CD8-positive, alpha-beta memory T cell (primary cell): ENCODE measurements around the gene HAL. TPM values are rescaled to one million over a fixed set of nuclear protein-coding genes. Genes with fewer than 3 reads are reported as not detected.
"Not testable (repeated sequence)": the region's sequence is repeated elsewhere in the genome, so short reads cannot be mapped to it uniquely, and the experiment has no call there.

Source experiments
- CTCF ChIA-PET: fragments of 350-600 bp; sonication (Branson Sonifier 250); formaldehyde crosslinking; loops from one replicate; lab custom pipeline; 2021; ENCODE audit warnings: antibody characterized with exemption; lab: Charles Lee
- POLR2A ChIA-PET: fragments of 350-600 bp; sonication (Branson Sonifier 250); formaldehyde crosslinking; loops from one replicate; lab custom pipeline; 2021; ENCODE audit warnings: antibody characterized with exemption; lab: Charles Lee
- DNase-seq, 5 donors: peaks; one replicate each; pipeline versions ENCODE4 v3.0.0 to v3.0.0-alpha.2; 2020 to 2022; ENCODE audit warnings: mixed read lengths in 1 of 5
- H3K27ac ChIP-seq: one replicate; pipeline ENCODE4 v1.7.0; 2013; ENCODE audit warnings: low read depth, mild to moderate bottlenecking, low read length, moderate library complexity
- H3K27me3 ChIP-seq: 2 replicates; pipeline ENCODE4 v1.7.0; 2013; ENCODE audit warnings: low read length, mild to moderate bottlenecking; ENCODE audit not compliant: insufficient read depth, poor library complexity, severe bottlenecking
- H3K36me3 ChIP-seq: 2 replicates; pipeline ENCODE4 v1.7.0; 2013; ENCODE audit warnings: mild to moderate bottlenecking, low read length, moderate library complexity; ENCODE audit not compliant: insufficient read depth
- H3K4me1 ChIP-seq: 2 replicates; pipeline ENCODE4 v1.7.0; 2013; ENCODE audit warnings: mild to moderate bottlenecking, low read length, moderate library complexity; ENCODE audit not compliant: insufficient read depth
- H3K4me3 ChIP-seq: 2 replicates; pipeline ENCODE4 v1.7.0; 2013; ENCODE audit warnings: mild to moderate bottlenecking, low read length
- H3K9me3 ChIP-seq: 2 replicates; pipeline ENCODE4 v1.7.0; 2013; ENCODE audit warnings: mild to moderate bottlenecking, low read length
- H3K27ac Mint-ChIP-seq, 8 donors: one replicate each; pipeline ENCODE4 v1.8.0; 2020 to 2021; ENCODE audit warnings: mixed read lengths in 8 of 8, mild to moderate bottlenecking in 6 of 8, inconsistent platforms in 3 of 8, moderate library complexity in 3 of 8
- H3K27me3 Mint-ChIP-seq, 2 donors: one replicate each; pipeline ENCODE4 v1.8.0; 2020 to 2021; ENCODE audit warnings: mixed read lengths in 2 of 2, mild to moderate bottlenecking in 1 of 2, moderate library complexity in 1 of 2
- H3K36me3 Mint-ChIP-seq, 3 donors: one replicate each; pipeline ENCODE4 v1.8.0; 2020 to 2021; ENCODE audit warnings: mixed read lengths in 3 of 3, inconsistent platforms in 1 of 3, mild to moderate bottlenecking in 1 of 3
- H3K4me1 Mint-ChIP-seq, 3 donors: one replicate each; pipeline ENCODE4 v1.8.0; 2020 to 2021; ENCODE audit warnings: mixed read lengths in 3 of 3, inconsistent platforms in 1 of 3, mild to moderate bottlenecking in 1 of 3
- H3K4me3 Mint-ChIP-seq, 7 donors: one replicate each; pipeline ENCODE4 v1.8.0; 2020 to 2021; ENCODE audit warnings: mixed read lengths in 7 of 7, mild to moderate bottlenecking in 6 of 7, moderate library complexity in 4 of 7, inconsistent platforms in 2 of 7
- H3K9me3 Mint-ChIP-seq, 5 donors: one replicate each; pipeline ENCODE4 v1.8.0; 2020 to 2022; ENCODE audit warnings: mixed read lengths in 5 of 5, mild to moderate bottlenecking in 3 of 5, moderate library complexity in 2 of 5, inconsistent platforms in 1 of 5
- polyA plus RNA-seq: library from polyadenylated mRNA; unstranded; fragments of 300-500 nt; fragmentation: Illumina TruSeq; gene quantifications from one replicate; pipeline ENCODE4 v1.2.3, GENCODE V29; 2021
- total RNA-seq, 2 experiments: library from RNA; stranded (reverse); gene quantifications; one replicate each; pipeline ENCODE4 v1.2.3, GENCODE V29; 2021

HAL gene
- total and polyA plus RNA-seq, 3 experiments from 2014 or later, result 0.09 to 0.40 TPM; not detected in 1

DNA sequence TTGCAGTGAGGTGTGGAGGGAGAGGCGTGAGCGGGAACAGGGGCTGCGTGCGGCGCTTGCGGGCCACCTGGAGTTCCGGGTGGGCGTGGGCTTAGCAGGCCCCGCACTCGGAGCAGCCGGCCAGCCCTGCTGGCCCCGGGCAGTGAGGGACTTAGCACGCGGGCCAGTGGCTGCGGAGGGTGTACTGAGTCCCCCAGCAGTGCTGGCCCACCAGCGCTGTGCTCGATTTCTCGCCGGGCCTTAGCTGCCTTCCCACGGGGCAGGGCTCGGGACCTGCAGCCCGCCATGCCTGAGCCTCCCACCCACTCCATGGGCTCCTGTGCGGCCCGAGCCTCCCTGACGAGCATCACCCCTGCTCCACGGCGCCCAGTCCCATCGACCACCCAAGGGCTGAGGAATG is 27.0 kb downstream of the HAL start:
- H3K27ac ChIP-seq, H3K27ac Mint-ChIP-seq, POLR2A ChIA-PET, DNase-seq, H3K4me1 ChIP-seq, H3K27me3 Mint-ChIP-seq, H3K4me3 ChIP-seq, CTCF ChIA-PET, H3K27me3 ChIP-seq, H3K9me3 ChIP-seq, H3K4me3 Mint-ChIP-seq, H3K9me3 Mint-ChIP-seq, H3K36me3 ChIP-seq, H3K4me1 Mint-ChIP-seq: not testable (repeated sequence)
- H3K36me3 Mint-ChIP-seq, result peaks cover 5 to 16% (median 9%) of the 10 kb centered on the region in 3 donors

GRCh38 chr12:95967301-95967700 is 28.8 kb downstream of the HAL start:
- H3K27me3 Mint-ChIP-seq, result no peaks in the 10 kb centered on the region
- ChIA-PET POLR2A (no interaction called here), CTCF (no interaction called here)
- H3K9me3 Mint-ChIP-seq, result no peaks in the 10 kb centered on the region
- Histone ChIP-seq H3K27me3 (no peaks in the 10 kb centered on the region), H3K4me3 (no peak overlapping the region), H3K4me1 (no peaks in the 10 kb centered on the region), H3K9me3 (no peaks in the 10 kb centered on the region), H3K36me3 (no peaks in the 10 kb centered on the region), H3K27ac (no peak overlapping the region)
- H3K4me1 Mint-ChIP-seq, result no peaks in the 10 kb centered on the region
- H3K27ac Mint-ChIP-seq, result no peak overlapping the region
- no peak for DNase-seq
- H3K36me3 Mint-ChIP-seq, result peaks cover 3 to 15% (median 3%) of the 10 kb centered on the region in 3 donors
- no peak overlapping the region for H3K4me3 Mint-ChIP-seq

- Histone ChIP-seq H3K4me3 (no peak overlapping the region), H3K36me3 (no peaks in the 10 kb centered on the region), H3K27ac (no peak overlapping the region), H3K4me1 (no peaks in the 10 kb centered on the region), H3K27me3 (no peaks in the 10 kb centered on the region), H3K9me3 (no peaks in the 10 kb centered on the region)
- ChIA-PET CTCF (interaction anchor here (1.3 kb wide), 1 partner anchor 10 kb away, joined by 3 read pairs; no protein-coding TSS in a partner anchor), POLR2A (no interaction called here)
- Mint-ChIP-seq H3K9me3 (no peaks in the 10 kb centered on the region), H3K4me1 (no peaks in the 10 kb centered on the region), H3K27me3 (no peaks in the 10 kb centered on the region), H3K36me3 (peaks cover 3 to 15% (median 3%) of the 10 kb centered on the region in 3 donors), H3K4me3 (peak overlapping the region in 1 of 7 donors; percentile 3), H3K27ac (peak overlapping the region in 1 of 8 donors; percentile 14)
- DNase-seq, result no peak
These were observed 29.8 kb downstream of the HAL start for GRCh38 chr12:95966287-95966870.

DNA sequence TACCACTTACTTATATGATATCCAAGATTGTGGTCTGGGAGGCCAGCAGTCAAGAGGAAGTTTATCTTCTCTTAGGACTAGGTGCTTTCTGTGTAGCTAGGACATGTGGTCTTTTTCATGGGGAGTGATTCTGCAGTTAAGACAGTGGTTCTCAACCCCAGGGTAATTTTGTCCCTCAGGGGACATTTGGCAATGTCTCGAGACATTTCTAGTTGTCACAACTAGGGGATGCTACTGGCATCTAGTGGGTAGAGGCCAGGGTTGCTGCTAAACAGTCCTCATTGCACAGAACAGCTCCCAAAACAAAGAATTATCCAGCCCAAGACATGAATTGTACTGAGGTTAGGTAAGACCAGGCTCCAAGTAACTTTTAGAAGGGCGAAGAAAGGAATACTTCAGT is 33.0 kb downstream of the HAL start:
- peak overlapping the region in 1 of 8 donors; percentile 27 for H3K27ac Mint-ChIP-seq
- no peak overlapping the region for H3K4me3 ChIP-seq
- H3K27me3 ChIP-seq, result no peaks in the 10 kb centered on the region
- H3K4me1 Mint-ChIP-seq, result no peaks in the 10 kb centered on the region
- H3K36me3 Mint-ChIP-seq, result peaks cover 3 to 12% (median 3%) of the 10 kb centered on the region in 3 donors
- no peaks in the 10 kb centered on the region for H3K4me1 ChIP-seq
- no peaks in the 10 kb centered on the region for H3K9me3 ChIP-seq
- no peak overlapping the region for H3K27ac ChIP-seq
- ChIA-PET CTCF (interaction anchor here (1.8 kb wide), 1 partner anchor 45 kb away, joined by 12 read pairs; no protein-coding TSS in a partner anchor), POLR2A (no interaction called here)
- H3K4me3 Mint-ChIP-seq, result no peak overlapping the region
- no peak for DNase-seq
- H3K27me3 Mint-ChIP-seq, result no peaks in the 10 kb centered on the region
- no peaks in the 10 kb centered on the region for H3K9me3 Mint-ChIP-seq
- no peaks in the 10 kb centered on the region for H3K36me3 ChIP-seq

DNA sequence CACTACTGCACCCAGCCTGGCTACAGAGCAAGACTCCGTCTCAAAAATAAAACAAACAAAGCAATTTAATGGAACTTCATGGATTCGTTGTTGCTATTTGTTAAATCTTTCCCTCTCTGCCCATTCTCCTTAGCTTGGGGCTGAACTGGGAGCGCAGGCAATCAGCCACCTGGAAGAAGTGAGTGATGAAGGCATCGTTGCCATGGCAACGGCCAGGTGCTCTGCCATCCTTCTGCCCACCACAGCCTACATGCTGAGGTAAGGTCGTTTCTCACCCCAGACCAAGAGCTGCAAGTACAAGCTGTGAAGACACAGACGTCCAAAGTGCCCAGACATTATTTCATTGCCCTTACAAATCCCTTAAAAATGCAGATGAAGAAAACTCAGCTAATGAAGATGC is 33.9 kb downstream of the HAL start:
- POLR2A ChIA-PET, result no interaction called here
- no peaks in the 10 kb centered on the region for H3K27me3 Mint-ChIP-seq
- no peaks in the 10 kb centered on the region for H3K4me1 ChIP-seq
- no peak overlapping the region for H3K27ac Mint-ChIP-seq
- CTCF ChIA-PET, result interaction anchor here (1.8 kb wide), 1 partner anchor 44 kb away, joined by 12 read pairs; no protein-coding TSS in a partner anchor
- H3K27ac ChIP-seq, result no peak overlapping the region
- no peaks in the 10 kb centered on the region for H3K4me1 Mint-ChIP-seq
- no peaks in the 10 kb centered on the region for H3K27me3 ChIP-seq
- H3K4me3 Mint-ChIP-seq, result no peak overlapping the region
- H3K36me3 Mint-ChIP-seq, result peaks cover 3 to 11% (median 3%) of the 10 kb centered on the region in 3 donors
- H3K9me3 Mint-ChIP-seq, result no peaks in the 10 kb centered on the region
- no peaks in the 10 kb centered on the region for H3K36me3 ChIP-seq
- no peak for DNase-seq
- no peaks in the 10 kb centered on the region for H3K9me3 ChIP-seq
- H3K4me3 ChIP-seq, result no peak overlapping the region

GRCh38 chr12:95960241-95960640 is 35.9 kb downstream of the HAL start:
- H3K4me3 ChIP-seq, result no peak overlapping the region
- H3K36me3 ChIP-seq, result no peaks in the 10 kb centered on the region
- Mint-ChIP-seq H3K4me3 (no peak overlapping the region), H3K4me1 (no peaks in the 10 kb centered on the region), H3K36me3 (no peaks in the 10 kb centered on the region), H3K27me3 (no peaks in the 10 kb centered on the region), H3K9me3 (no peaks in the 10 kb centered on the region), H3K27ac (no peak overlapping the region)
- H3K4me1 ChIP-seq, result no peaks in the 10 kb centered on the region
- DNase-seq, result no peak
- H3K27ac ChIP-seq, result no peak overlapping the region
- CTCF ChIA-PET, result no interaction called here
- POLR2A ChIA-PET, result no interaction called here
- H3K9me3 ChIP-seq, result no peaks in the 10 kb centered on the region
- no peaks in the 10 kb centered on the region for H3K27me3 ChIP-seq

DNA sequence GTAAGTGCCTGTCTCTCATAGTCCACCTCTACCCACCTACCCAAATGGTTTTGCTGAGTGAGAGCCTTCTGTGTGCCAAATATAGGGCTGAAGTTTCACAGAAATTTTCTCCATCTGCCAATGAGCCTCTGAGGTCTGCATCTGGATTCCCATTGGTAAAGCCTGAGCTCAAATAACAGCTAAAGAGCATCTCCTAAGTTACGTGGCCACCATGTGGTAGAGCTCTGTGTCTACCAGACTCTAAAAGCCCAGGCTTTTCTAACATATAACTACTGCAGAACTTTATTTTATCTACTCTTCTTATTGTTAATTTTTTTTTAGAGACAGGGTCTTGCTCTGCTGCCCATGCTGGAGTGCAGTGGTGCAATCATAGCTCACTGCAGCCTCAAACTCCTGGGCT is 37.0 kb downstream of the HAL start:
- no peaks in the 10 kb centered on the region for H3K27me3 Mint-ChIP-seq
- no peaks in the 10 kb centered on the region for H3K36me3 ChIP-seq
- H3K4me1 ChIP-seq, result no peaks in the 10 kb centered on the region
- H3K27me3 ChIP-seq, result no peaks in the 10 kb centered on the region
- H3K27ac Mint-ChIP-seq, result peak overlapping the region in 1 of 8 donors; percentile 43
- peaks cover 0 to 2% (median 0%) of the 10 kb centered on the region in 3 donors for H3K36me3 Mint-ChIP-seq
- no peaks in the 10 kb centered on the region for H3K9me3 ChIP-seq
- no peak overlapping the region for H3K4me3 Mint-ChIP-seq
- POLR2A ChIA-PET, result interaction anchor here (1.3 kb wide), 1 partner anchor 16 kb away, joined by 7 read pairs; the partner anchor contains the start of genes AMDHD1 and CCDC38
- DNase-seq, result no peak
- no peaks in the 10 kb centered on the region for H3K4me1 Mint-ChIP-seq
- H3K27ac ChIP-seq, result no peak overlapping the region
- CTCF ChIA-PET, result interaction anchor here (0.9 to 2.8 kb wide), 2 partner anchors 15 to 43 kb away, joined by 4 to 11 read pairs; partner anchors contain the start of gene AMDHD1
- H3K4me3 ChIP-seq, result no peak overlapping the region
- no peaks in the 10 kb centered on the region for H3K9me3 Mint-ChIP-seq

- no peak for DNase-seq
- no peaks in the 10 kb centered on the region for H3K4me1 Mint-ChIP-seq
- POLR2A ChIA-PET, result no interaction called here
- H3K27ac Mint-ChIP-seq, result no peak overlapping the region
- Histone ChIP-seq H3K4me3 (no peak overlapping the region), H3K36me3 (no peaks in the 10 kb centered on the region), H3K4me1 (no peaks in the 10 kb centered on the region), H3K27me3 (no peaks in the 10 kb centered on the region), H3K9me3 (no peaks in the 10 kb centered on the region), H3K27ac (no peak overlapping the region)
- no peaks in the 10 kb centered on the region for H3K9me3 Mint-ChIP-seq
- H3K36me3 Mint-ChIP-seq, result peaks cover 0 to 2% (median 0%) of the 10 kb centered on the region in 3 donors
- CTCF ChIA-PET, result interaction anchor here (1.6 kb wide), 2 partner anchors 9 to 38 kb away, joined by 3 read pairs; no protein-coding TSS in a partner anchor
- H3K4me3 Mint-ChIP-seq, result no peak overlapping the region
- H3K27me3 Mint-ChIP-seq, result no peaks in the 10 kb centered on the region
These were observed 39.5 kb downstream of the HAL start for GRCh38 chr12:95956557-95957145.
